GM04503 (cell line): Measurements from ENCODE around the gene CLEC1B.
"Not testable (repeated sequence)": the region's sequence is repeated elsewhere in the genome, so short reads cannot be mapped to it uniquely, and the experiment has no call there.

Source experiments
- DNase-seq: peaks from one replicate; pipeline ENCODE4 v3.0.0-alpha.2; 2012; ENCODE audit warnings: low read depth

The CLEC1B gene

DNA sequence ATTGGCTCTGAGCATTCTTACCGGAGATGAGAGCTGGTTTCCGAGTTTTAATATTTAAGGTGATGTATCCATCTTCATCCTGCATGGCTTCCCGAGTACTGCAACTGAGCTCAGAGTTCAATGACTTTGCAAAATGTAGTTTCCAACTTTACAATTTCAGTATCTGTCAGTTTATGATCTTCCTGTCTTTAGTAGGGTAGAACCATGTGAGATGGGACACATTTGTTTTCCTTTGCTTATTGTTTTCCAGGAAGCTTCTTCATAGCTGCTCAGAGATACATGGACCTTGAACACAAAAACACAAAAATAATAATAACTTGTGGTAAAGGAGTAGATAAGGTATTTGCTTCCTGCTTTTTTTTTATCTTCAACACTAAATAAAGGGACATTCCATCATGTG is at the start of gene CLEC1B:
Gene CLEC1B, minus strand, starts transcription at position 106 of the 400 bp plus-strand sequence. Its CDS starts 21 bp downstream, at position 85.
- DNase-seq: no peak

GRCh38 chr12:10048526-10048925 is 49.6 kb upstream of the CLEC1B start:
- no peak for DNase-seq

DNA sequence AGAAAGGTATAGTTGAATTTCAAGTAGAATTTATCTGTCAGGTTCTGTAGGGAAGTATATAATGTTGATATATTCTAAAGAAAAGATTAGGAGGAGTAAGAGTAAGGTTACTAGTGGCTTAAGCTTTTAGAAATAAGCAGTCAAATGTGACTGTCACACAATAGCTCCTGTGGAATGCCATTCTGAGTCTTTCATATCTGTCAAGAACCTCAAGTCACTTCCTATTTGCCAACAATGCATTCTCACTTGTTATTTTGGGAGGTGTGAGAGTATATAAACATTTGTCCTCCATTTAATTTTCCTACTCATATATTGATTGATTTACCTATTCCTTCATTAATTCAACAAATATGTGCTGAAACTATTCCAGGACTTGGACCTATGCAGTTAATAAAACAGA is 43.2 kb upstream of the CLEC1B start:
- no peak for DNase-seq

- no peak for DNase-seq
These were observed 35.0 kb upstream of the CLEC1B start for GRCh38 chr12:10033783-10034545.

DNA sequence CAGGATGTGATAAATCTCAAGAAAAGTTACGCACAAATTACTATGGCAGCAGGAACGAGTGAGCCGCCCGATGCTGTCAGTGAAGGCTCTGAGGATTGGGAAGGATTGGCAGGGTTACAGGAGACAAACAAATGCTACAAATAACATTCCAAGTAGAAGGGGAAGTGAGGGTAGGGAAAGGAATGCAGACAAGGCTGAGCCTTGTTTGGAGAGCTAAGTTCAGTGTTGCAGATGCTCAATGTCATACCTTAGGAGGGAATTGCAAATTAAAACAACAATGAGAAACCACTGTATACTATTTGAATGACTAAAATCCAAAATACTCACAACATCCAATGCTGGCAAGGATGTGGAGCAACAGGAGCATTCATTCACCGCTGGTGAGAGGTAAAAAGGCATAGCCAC is 32.9 kb upstream of the CLEC1B start:
- peak; percentile 97 for DNase-seq

DNA sequence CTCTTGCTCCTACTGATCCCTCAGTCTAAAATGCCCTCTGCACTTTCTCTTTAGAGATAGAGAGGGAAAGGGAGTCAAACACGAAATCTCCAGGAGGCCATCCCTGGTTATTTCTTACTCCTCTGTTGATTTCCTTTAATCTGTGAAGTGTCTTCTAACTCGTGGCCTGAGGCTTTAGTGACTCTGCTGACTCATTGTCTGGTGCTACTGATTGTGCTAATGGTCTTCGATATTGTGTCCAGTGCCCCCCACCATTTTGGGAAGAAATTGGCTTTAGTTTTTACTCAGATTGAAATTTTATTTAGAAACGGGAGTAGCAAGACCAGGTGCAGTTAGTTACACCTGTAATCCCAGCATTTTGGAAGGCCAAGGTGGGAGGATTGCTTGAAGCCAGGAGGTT is 32.4 kb upstream of the CLEC1B start:
- no peak for DNase-seq

GRCh38 chr12:10030446-10030845 is 31.5 kb upstream of the CLEC1B start, which contains the start of gene CLEC9A:
TSS of gene CLEC9A (plus strand) at chr12:10030682. CDS start at chr12:10052688, 22,006 bp downstream.
- no peak for DNase-seq

GRCh38 chr12:10027721-10028120 is 28.8 kb upstream of the CLEC1B start:
- DNase-seq: peak; percentile 78

DNA sequence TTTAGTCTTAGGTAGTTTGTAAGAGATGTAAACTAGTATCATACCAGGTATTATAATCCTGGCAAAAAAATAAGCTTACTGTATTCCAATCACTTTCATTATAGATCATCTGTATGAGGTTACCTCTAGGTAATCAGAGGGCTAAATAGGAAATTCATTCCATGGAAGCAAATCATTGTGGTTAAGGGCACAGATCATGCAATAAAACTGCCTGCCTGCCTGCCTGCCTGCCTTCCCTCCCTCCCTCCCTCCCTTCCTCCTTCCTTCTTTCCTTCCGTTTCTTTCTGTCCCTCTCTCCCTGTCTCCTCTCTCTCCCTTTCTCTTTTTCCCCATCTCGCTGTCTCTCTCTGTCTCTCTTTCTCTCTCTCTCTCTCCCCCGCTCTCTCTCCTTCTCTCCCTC is 28.4 kb upstream of the CLEC1B start:
- DNase-seq: peak; percentile 13

DNA sequence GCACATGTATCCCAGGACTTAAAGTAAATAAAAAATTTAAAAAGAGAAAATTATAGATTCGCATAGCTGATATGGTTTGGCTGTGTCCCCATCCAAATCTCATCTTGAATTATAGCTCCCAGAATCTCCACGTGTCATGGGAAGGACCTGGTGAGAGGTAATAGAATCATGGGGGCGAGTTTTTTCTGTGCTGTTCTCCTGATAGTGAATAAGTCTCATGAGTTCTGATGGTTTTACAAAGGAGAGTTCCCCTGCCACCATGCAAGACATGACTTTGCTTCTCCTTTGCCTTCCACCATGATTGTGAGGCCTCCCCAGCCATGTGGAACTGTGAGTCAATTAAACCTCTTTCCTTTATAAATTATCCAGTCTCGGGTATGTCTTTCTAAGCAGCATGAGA is 27.7 kb upstream of the CLEC1B start:
- DNase-seq: not testable (repeated sequence)

- no peak for DNase-seq
These were observed 26.3 kb upstream of the CLEC1B start for GRCh38 chr12:10025236-10025635.

DNA sequence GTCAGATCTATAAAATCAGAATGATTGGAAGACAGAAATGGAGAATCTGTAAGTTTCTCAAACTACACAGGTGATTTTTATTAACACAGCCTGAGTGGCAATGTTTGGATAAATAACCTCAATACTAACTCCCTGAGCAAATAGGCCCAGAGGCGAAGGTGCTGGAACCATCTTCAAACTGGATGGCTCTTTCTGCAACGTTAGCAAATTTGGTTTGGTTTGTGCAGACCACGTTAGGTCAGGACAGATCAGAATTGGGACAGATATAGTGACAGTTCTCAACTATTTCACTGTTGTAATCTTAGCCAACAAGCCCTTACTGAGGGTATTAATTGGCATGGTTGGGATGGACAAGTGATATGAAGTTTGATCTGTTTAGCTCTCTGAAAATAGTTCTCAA is 22.4 kb upstream of the CLEC1B start:
- DNase-seq: no peak

- no peak for DNase-seq
These were observed 19.5 kb upstream of the CLEC1B start for GRCh38 chr12:10018386-10018785.

DNA sequence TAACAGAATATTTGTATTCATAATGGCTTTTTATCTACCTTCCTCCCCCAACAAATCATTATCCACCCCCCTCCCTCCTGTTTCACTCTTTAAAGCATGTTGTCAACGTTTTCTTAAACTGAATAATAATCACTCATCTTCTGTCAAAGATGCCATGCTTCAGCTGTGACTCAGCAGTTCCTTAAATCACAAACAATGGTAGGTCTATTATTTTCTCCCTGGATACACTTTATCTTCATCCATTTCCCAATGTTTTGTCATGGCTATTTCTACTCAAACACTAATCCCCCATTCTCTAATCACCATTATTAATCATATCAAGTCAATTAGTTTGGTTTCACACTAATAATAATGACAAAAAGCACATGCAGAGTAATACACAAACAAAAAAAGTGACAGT is 18.0 kb upstream of the CLEC1B start:
- DNase-seq: no peak

- DNase-seq: no peak
These were observed 16.5 kb upstream of the CLEC1B start for GRCh38 chr12:10015450-10015849.

GRCh38 chr12:10012630-10013330 is 13.9 kb upstream of the CLEC1B start:
- no peak for DNase-seq

DNA sequence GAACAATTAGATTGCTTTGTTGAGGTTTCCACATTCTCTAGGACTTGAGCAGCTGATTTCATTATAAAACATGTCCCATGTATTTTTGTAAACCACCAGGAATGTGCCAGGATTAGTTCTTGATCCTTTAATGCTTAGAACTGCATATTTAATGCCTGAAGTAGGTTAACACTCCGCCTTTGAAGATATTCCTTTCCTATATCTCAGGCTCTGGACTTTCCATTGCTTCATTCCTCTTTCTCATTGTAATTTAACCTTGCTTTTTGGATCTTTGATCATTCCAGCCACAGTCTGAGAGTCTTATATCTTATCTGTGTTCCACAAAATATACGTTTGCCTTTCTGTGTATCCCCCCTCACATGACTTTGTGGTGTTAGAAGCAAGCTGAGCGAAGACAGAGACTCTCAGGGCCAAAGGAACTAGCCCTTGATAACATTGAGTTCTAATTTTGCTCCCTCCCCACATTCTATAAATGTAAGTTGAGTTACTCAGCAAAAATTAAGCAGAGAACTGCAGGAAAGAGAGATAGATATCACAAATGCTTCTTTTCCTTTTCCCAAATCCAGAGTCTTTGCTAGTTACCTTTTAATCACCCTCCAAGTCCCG is 2.4 kb upstream of the CLEC1B start:
- DNase-seq: no peak

- DNase-seq: no peak
These were observed 6.6 kb downstream of the CLEC1B start for GRCh38 chr12:9992296-9992695.

DNA sequence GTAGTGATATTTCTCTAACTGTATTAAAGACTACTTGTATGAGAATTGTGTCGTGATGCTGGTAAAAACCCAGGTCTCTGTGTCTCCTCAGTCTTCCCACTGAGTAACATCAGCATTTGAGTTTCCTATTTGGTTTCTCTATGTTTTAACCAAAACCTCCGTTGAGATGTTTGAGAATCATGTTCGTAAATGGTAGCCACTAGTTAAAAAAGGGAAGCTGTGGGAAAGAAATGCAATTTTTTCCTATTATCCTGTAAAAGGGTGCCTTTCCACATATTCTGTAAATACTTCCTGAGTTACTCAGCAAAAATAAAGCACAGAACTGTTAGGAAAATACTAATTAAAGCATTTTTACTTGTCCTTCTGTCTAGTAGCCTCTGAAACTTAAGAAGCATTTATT is 7.0 kb downstream of the CLEC1B start:
- no peak for DNase-seq

GRCh38 chr12:9980126-9980525 is 18.8 kb downstream of the CLEC1B start:
- DNase-seq: no peak

GRCh38 chr12:9977916-9978315 is 21.0 kb downstream of the CLEC1B start:
- DNase-seq: no peak

DNA sequence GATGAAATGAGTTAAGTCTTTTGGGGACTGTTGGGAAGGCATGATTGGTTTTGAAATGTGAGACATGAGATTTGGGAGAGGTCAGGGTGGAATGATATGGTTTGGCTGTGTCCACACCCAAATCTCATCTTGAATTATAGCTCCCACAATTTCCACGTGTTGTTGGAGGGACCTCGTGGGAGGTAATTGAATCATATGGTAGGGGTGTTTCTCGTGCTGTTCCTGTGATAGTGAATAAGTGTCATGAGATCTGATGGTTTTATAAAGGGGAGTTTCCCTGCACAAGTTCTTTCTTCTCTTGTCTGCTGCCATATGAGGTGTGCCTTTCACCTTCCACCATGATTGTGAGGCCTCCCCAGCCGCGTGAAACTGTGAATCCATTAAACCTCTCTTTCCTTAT is 22.3 kb downstream of the CLEC1B start:
- not testable (repeated sequence) for DNase-seq

GRCh38 chr12:9975614-9976013 is 23.3 kb downstream of the CLEC1B start:
- DNase-seq: no peak
